ENCODE measurements around the gene SDHC. TPM values are rescaled to one million over a fixed set of nuclear protein-coding genes. Genes with fewer than 3 reads are reported as not detected.

Gene SDHC
- total RNA-seq, 1 experiment from 2014 or later = 204 TPM

DNA sequence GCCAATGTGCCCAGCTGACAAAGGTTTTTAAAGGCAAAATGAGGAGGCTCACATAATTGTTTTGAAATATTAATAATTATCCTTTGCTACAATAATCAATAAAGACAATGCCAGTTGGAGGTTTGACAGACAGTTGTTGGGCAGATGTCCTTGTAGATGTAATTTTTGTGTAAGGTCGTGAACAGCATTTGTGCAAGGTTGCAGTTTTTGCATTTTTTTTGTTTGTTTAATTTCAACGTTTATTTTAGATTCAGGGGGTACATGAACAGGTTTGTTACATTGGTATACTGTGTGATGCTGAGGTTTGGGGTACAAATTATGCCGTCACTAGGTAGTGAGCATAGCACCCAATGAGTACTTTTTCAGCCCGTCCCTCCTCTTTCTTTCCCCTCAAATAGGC, 13.7 kb upstream of the SDHC start:
- no TSS peak for BruUV-seq (replicated peaks)
- no peak for TF ChIP-seq CTCF (IDR thresholded peaks at IDR 0.05; ENCODE audit: unreplicated experiment)
- no peaks in the 10 kb centered on the region for H3K4me1 Mint-ChIP-seq (ENCODE audit: insufficient read depth, unreplicated experiment)
- no peaks in the 10 kb centered on the region for H3K27me3 Mint-ChIP-seq (ENCODE audit: insufficient read depth, unreplicated experiment)
- H3K36me3 Mint-ChIP-seq (ENCODE audit: insufficient read depth, unreplicated experiment) = no peaks in the 10 kb centered on the region
- intact Hi-C loops (cut with micrococcal nuclease) = no loop called here
- no peak overlapping the region for H3K4me3 Mint-ChIP-seq (ENCODE audit: unreplicated experiment)
- POLR2A ChIA-PET = interaction anchor here (0.5 kb wide), 1 partner anchor 75 kb away, joined by 4 read pairs; the partner anchor contains the start of gene TOMM40L
- DNase-seq (ENCODE audit: unreplicated experiment) = no peak
- H3K9me3 Mint-ChIP-seq (ENCODE audit: unreplicated experiment) = no peaks in the 10 kb centered on the region
- CTCF ChIA-PET = interaction anchor here (0.6 to 1.1 kb wide), 3 partner anchors 9 to 78 kb away, joined by 3 to 6 read pairs (median 3); partner anchors contain the start of gene APOA2
- no peak overlapping the region for H3K27ac Mint-ChIP-seq (ENCODE audit: low read depth, unreplicated experiment)

- DNase-seq (ENCODE audit: unreplicated experiment) = no peak
- Mint-ChIP-seq H3K4me3 (ENCODE audit: unreplicated experiment) (no peak overlapping the region), H3K4me1 (ENCODE audit: insufficient read depth, unreplicated experiment) (peaks cover 12% of the 10 kb centered on the region), H3K27ac (ENCODE audit: low read depth, unreplicated experiment) (no peak overlapping the region), H3K36me3 (ENCODE audit: insufficient read depth, unreplicated experiment) (no peaks in the 10 kb centered on the region), H3K27me3 (ENCODE audit: insufficient read depth, unreplicated experiment) (no peaks in the 10 kb centered on the region), H3K9me3 (ENCODE audit: unreplicated experiment) (no peaks in the 10 kb centered on the region)
- no TSS peak for BruUV-seq (replicated peaks)
- no peak for TF ChIP-seq CTCF (IDR thresholded peaks at IDR 0.05; ENCODE audit: unreplicated experiment)
- intact Hi-C loops (cut with micrococcal nuclease) = no loop called here
- ChIA-PET CTCF (interaction anchor here (0.6 to 7.7 kb wide), 6 partner anchors 13 to 810 kb away, joined by 3 to 89 read pairs (median 6); no protein-coding TSS in a partner anchor), POLR2A (interaction anchor here (0.6 to 2.1 kb wide), 2 partner anchors 9 to 90 kb away, joined by 3 to 9 read pairs; partner anchors contain the start of genes FCER1G and SDHC)
Observed at GRCh38 chr1:161304927-161305866, 9.0 kb upstream of the SDHC start.

DNA sequence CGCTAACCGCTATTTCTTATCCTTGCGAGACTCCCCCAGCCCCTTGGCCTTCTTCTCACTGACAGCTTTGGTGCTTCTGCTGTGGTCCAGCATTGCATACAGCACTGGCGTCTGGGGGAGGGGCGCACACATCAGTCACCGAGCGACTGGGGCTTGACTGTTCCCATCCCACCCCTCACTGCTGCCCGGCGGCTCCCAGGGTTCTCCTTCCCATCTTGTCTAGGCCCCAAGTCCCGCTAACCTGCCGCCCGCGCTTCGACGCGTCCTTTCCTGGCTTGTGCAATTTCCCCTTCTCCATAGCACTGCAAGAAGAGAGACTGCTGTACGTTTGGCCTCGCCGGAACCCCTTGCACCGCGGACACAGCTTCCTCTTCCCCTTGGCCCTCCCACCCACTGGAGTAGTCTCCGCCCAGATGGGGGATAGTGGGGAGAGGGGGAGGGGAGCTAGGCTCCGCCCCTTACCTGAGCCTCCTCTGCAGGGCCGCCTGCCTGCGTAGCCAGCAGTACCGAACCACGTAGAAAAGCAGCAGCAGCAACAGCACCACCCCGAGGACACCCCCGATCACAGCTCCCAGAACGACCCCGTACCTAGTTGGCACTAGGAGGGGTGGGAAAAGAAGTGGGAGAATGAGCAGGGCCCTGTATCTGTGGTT, 8.2 kb upstream of the SDHC start:
- Mint-ChIP-seq H3K36me3 (ENCODE audit: insufficient read depth, unreplicated experiment) (no peaks in the 10 kb centered on the region), H3K27me3 (ENCODE audit: insufficient read depth, unreplicated experiment) (no peaks in the 10 kb centered on the region), H3K27ac (ENCODE audit: low read depth, unreplicated experiment) (no peak overlapping the region), H3K4me3 (ENCODE audit: unreplicated experiment) (no peak overlapping the region), H3K4me1 (ENCODE audit: insufficient read depth, unreplicated experiment) (peaks cover 12% of the 10 kb centered on the region), H3K9me3 (ENCODE audit: unreplicated experiment) (no peaks in the 10 kb centered on the region)
- ChIA-PET POLR2A (interaction anchor here (2.1 kb wide), 1 partner anchor 9 kb away, joined by 9 read pairs; the partner anchor contains the start of gene SDHC), CTCF (interaction anchor here (0.6 to 7.7 kb wide), 5 partner anchors 13 to 1236 kb away, joined by 3 to 89 read pairs (median 6); partner anchors contain the start of gene TOMM40L)
- no TSS peak for BruUV-seq (replicated peaks)
- no peak for DNase-seq (ENCODE audit: unreplicated experiment)
- TF ChIP-seq CTCF (IDR thresholded peaks at IDR 0.05; ENCODE audit: unreplicated experiment) = no peak
- intact Hi-C loops (cut with micrococcal nuclease) = no loop called here

All from MCF 10A (cell line).